Measurements from ENCODE around the gene SNCAIP. TPM values are rescaled to one million over a fixed set of nuclear protein-coding genes. Genes with fewer than 3 reads are reported as not detected.

SNCAIP gene
- total and polyA plus RNA-seq, 2 of the 4 experiments (the other 2 are of a cell fraction), result 15.3 to 19.0 TPM

GRCh38 chr5:122354293-122354692, 42.3 kb downstream of the SNCAIP start:
- no peak for DNase-seq
- Histone ChIP-seq H3K27me3 (ENCODE audit: control insufficient read depth, insufficient read depth, low read length) (no peaks in the 10 kb centered on the region), H3K9me3 (ENCODE audit: control insufficient read depth, insufficient read depth, low read length) (no peaks in the 10 kb centered on the region), H2BK20ac (ENCODE audit: low read depth, low read length) (no peak overlapping the region), H3K56ac (ENCODE audit: extremely low read depth, insufficient read depth, low read length) (no peak overlapping the region), H3K4me2 (ENCODE audit: low read depth, low read length) (no peak overlapping the region), H2AFZ (replicated peaks; ENCODE audit: low read length, poor library complexity) (no peak overlapping the region), H2BK15ac (ENCODE audit: low read depth, low read length) (no peak overlapping the region), H2BK120ac (ENCODE audit: low read depth, low read length) (no peak overlapping the region), H3K4ac (ENCODE audit: low read depth, low read length) (no peak overlapping the region), H3K14ac (replicated peaks; ENCODE audit: low read depth, low read length) (no peak overlapping the region), H3K36me3 (ENCODE audit: control insufficient read depth, insufficient read depth, low read length) (no peaks in the 10 kb centered on the region; the same call in 1 of the 2 replicates), H3K9ac (ENCODE audit: low read depth, low read length) (no peak overlapping the region), H3K27ac (ENCODE audit: insufficient read depth, low read length) (no peak overlapping the region), H3K4me1 (ENCODE audit: control insufficient read depth, insufficient read depth, low read length) (peaks cover 4% of the 10 kb centered on the region; the same call in 1 of the 2 replicates), H3K23ac (ENCODE audit: low read depth, low read length) (no peak overlapping the region), H3K18ac (ENCODE audit: low read depth, low read length) (no peak overlapping the region), H3K4me3 (ENCODE audit: insufficient read depth, low read depth, low read length) (no peak overlapping the region), H3K9me1 (ENCODE audit: insufficient read depth, low read length) (peaks cover 3% of the 10 kb centered on the region; the same call in 1 of the 2 replicates), H4K20me1 (ENCODE audit: insufficient read depth, low read length) (no peaks in the 10 kb centered on the region), H4K91ac (ENCODE audit: insufficient read depth, low read depth, low read length) (no peak overlapping the region), H3K79me1 (ENCODE audit: low read depth in 1 of 2, low read length in 2 of 2) (peaks cover 10 to 21% of the 10 kb centered on the region in 2 experiments; a peak in 3 of 4 replicates), H2AK5ac (ENCODE audit: low read depth, low read length) (no peak overlapping the region), H4K8ac (ENCODE audit: low read depth in 2 of 2, low read length in 2 of 2) (no peak overlapping the region), H2BK5ac (ENCODE audit: low read depth, low read length, poor library complexity, severe bottlenecking) (no peak overlapping the region), H4K5ac (ENCODE audit: low read depth, low read length) (no peak overlapping the region), H2AK9ac (replicated peaks; ENCODE audit: low read depth, low read length, poor library complexity) (no peak overlapping the region)
- no CpG with 5 or more reads among the region's 3 CpGs for WGBS, 2 experiments (ENCODE audit: extremely low coverage in 2 of 2, insufficient read length in 1 of 2)
- intact Hi-C loops (cut with micrococcal nuclease), result no loop called here
- no TSS peak for BruUV-seq (replicated peaks)
- TF ChIP-seq RAD21 (IDR thresholded peaks at IDR 0.05; ENCODE audit: low read length), result no peak
- no peak for TF ChIP-seq MAZ (IDR thresholded peaks at IDR 0.05; ENCODE audit: borderline replicate concordance, low read depth, low read length)
- no peak for TF ChIP-seq USF2 (IDR thresholded peaks at IDR 0.05; ENCODE audit: low read depth, low read length)
- no peak for TF ChIP-seq RFX5 (IDR thresholded peaks at IDR 0.05; ENCODE audit: low read depth, low read length)
- no peak for TF ChIP-seq MAFK (IDR thresholded peaks at IDR 0.05; ENCODE audit: low read depth, low read length)
- TF ChIP-seq CTCF (conservative IDR thresholded peaks at IDR 0.05; ENCODE audit: low read depth, low read length), result no peak
- no peak for TF ChIP-seq BHLHE40 (IDR thresholded peaks at IDR 0.05; ENCODE audit: low read depth, low read length)
- TF ChIP-seq SMC3 (IDR thresholded peaks at IDR 0.05; ENCODE audit: low read depth, low read length), result no peak
- TF ChIP-seq NFE2L2 (IDR thresholded peaks at IDR 0.05; ENCODE audit: low read depth, low read length), result no peak
- no peak for TF ChIP-seq FOS (IDR thresholded peaks at IDR 0.05; ENCODE audit: low read depth, low read length)
- no peak for TF ChIP-seq ELK1 (IDR thresholded peaks at IDR 0.05; ENCODE audit: borderline replicate concordance, low read depth, low read length)
- TF ChIP-seq CHD1 (IDR thresholded peaks at IDR 0.05; ENCODE audit: low read depth, low read length), result no peak
- TF ChIP-seq RCOR1 (IDR thresholded peaks at IDR 0.05; ENCODE audit: insufficient replicate concordance, low read length), result no peak
- TF ChIP-seq POLR2A (IDR thresholded peaks at IDR 0.05; ENCODE audit: low read depth, low read length), result no peak
- TF ChIP-seq CEBPB (IDR thresholded peaks at IDR 0.05; ENCODE audit: low read depth, low read length), result no peak
- no peak for TF ChIP-seq MXI1 (IDR thresholded peaks at IDR 0.05; ENCODE audit: borderline replicate concordance, low read depth, low read length)
- POLR2A ChIA-PET (ENCODE audit: unreplicated experiment), result no interaction called here
- CTCF ChIA-PET, result no interaction called here
- dilution Hi-C loops (cut with HindIII; ENCODE audit: low sequenced_read_pairs, unreplicated experiment), result no loop called here
- no peak for ATAC-seq (ENCODE audit: low read depth)
- in situ Hi-C loops (cut with MboI; ENCODE audit: low sequenced_read_pairs), result no loop called here

Measured in IMR-90 (cell line).